Loucy (cell line): ENCODE results near the gene GRM7.

Source experiments
- EZH2phosphoT487 ChIP-seq: fragments of 200-600 bp; IDR thresholded peaks from 2 replicates; pipeline ENCODE4 v1.6.1; 2018; ENCODE audit warnings: antibody characterized with exemption, mild to moderate bottlenecking, moderate library complexity, borderline replicate concordance
- TF ChIP-seq, protein P1 (sequence below): fragments of 200-600 bp; sonication (generic); conservative IDR thresholded peaks from 2 replicates; pipeline ENCODE4 v1.5.1; 2014; ENCODE audit warnings: mild to moderate bottlenecking, antibody characterized with exemption, low read length

GRCh38 chr3:7288133-7288532, 427.2 kb downstream of the GRM7 start:
- TF ChIP-seq, protein P1, sequence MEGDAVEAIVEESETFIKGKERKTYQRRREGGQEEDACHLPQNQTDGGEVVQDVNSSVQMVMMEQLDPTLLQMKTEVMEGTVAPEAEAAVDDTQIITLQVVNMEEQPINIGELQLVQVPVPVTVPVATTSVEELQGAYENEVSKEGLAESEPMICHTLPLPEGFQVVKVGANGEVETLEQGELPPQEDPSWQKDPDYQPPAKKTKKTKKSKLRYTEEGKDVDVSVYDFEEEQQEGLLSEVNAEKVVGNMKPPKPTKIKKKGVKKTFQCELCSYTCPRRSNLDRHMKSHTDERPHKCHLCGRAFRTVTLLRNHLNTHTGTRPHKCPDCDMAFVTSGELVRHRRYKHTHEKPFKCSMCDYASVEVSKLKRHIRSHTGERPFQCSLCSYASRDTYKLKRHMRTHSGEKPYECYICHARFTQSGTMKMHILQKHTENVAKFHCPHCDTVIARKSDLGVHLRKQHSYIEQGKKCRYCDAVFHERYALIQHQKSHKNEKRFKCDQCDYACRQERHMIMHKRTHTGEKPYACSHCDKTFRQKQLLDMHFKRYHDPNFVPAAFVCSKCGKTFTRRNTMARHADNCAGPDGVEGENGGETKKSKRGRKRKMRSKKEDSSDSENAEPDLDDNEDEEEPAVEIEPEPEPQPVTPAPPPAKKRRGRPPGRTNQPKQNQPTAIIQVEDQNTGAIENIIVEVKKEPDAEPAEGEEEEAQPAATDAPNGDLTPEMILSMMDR: no peak
- TF ChIP-seq EZH2phosphoT487: no peak
